ENCODE results near the gene PPIB.

PPIB gene

DNA sequence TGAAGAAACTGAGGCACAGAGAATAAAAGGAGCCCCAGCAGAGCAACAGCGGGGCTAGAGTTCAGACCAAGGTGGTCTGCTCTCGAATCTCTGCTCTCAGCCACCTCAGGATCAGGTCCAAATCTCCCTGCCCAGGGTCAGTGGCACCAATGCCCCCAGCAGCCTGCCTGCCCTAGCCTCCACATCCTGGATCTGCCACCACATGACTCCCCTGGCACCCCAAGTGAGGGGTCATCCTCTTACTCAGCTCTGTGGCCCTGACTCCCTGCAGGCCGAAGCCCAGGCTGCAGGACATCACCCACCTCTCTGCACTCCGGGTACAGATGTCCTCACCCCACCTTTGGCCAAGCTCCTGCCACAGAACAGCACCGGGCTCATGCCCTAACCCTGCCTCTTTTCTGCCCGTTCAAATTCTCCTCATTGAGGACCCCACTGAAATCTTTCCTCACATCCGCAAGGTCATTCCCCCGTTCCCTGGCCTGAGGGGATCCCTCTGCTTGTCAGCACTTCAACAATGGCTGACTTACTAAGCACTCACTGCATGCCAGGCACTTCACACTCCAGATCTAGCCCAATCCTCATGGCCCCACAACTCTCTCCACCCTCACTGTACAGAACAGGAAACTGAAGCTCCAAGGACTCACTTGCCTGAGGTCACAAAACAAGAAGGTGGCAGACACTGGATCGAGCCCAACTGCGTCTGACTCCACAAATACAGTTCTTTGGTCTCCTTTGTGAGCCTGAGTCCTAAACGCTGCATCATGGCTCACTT, 4.3 kb downstream of the PPIB start:
- no peak for DNase-seq (ENCODE audit: low read depth in 2 of 2)

DNA sequence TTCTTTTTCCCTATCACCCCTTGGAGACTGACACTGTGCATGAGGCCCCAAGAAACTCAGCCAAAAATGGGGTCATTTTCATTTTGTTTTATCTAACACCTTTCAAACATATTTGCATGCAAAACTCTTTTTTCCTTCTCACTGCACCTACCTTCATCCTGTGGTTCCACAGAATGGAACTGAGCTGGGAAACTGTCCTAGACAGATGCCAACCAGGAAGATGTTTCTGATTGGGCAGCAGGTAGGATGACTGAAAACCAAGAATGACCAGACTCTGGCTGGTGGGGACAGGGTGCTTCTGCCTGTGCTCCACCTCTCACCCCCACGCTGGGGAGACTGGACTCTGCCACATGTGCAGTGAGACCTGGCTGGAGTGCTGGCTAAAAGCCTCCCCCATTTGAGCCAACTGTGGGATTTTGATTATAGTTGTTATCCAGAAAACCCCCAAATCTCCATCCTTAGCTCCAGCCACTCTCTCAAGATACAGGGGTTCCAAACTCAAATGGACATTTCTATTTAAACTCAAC, 5.2 kb downstream of the PPIB start:
- DNase-seq (ENCODE audit: low read depth in 2 of 2) = no peak

DNA sequence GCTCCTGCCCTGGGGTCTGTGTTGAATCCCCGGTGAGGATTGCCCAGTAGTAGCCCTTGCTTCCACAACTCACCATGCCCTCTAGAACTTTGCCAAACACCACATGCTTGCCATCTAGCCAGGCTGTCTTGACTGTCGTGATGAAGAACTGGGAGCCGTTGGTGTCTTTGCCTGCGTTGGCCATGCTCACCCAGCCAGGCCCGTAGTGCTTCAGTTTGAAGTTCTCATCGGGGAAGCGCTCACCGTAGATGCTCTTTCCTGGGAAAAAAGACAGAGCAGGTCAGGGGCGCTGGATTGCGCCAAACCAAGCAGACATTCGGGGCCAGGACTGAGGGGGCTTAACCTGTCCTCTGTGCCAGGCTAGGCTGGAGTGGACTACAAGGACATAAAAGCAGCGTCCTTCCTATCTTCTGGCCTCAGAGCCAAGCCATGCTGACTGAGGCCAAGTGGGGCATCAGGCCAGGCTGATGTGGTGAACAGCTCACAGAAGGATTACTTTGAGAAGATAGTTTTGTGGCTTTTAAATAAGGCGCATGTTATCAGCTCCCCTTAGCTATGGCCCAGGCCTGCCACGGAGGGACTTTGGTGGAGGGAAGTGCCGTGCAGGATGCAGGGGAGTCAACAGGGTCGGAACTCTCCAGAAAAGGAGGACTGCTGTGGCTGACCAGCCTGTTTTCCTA, 6.0 kb downstream of the PPIB start:
- DNase-seq (ENCODE audit: low read depth in 2 of 2) = no peak

DNA sequence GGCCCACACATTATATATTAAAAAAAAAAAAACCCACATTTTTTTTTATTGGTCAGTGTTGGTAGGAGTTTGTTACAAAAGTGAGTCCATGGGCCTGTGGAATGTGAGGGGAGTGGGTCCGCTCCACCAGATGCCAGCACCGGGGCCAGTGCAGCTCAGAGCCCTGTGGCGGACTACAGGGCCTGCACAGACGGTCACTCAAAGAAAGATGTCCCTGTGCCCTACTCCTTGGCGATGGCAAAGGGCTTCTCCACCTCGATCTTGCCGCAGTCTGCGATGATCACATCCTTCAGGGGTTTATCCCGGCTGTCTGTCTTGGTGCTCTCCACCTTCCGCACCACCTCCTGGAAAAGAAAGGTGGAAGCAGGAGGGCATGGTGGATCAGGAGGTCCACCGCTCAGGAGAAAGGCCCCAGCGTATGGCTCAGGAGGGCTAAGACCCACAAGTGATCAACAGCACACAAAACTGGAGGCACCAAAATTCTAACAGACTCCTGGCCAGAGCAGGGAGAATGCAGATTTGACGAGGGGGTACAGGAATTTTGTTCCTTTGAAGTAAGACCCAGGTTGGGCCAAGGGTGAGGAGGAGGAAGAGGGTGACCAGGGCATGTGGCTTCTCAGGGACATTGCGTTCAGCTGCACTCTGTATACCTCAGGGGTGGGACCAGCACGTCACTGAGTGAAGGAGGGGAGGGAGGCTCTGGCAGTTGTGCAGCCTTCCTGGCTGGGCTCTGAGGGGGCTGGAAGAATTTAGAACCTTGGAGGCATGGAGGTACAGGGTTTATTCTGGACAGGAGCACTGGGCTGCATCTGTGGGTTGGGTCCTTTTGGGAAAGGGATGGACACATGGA, 6.8 kb downstream of the PPIB start:
- DNase-seq (ENCODE audit: low read depth in 2 of 2) = no peak

DNA sequence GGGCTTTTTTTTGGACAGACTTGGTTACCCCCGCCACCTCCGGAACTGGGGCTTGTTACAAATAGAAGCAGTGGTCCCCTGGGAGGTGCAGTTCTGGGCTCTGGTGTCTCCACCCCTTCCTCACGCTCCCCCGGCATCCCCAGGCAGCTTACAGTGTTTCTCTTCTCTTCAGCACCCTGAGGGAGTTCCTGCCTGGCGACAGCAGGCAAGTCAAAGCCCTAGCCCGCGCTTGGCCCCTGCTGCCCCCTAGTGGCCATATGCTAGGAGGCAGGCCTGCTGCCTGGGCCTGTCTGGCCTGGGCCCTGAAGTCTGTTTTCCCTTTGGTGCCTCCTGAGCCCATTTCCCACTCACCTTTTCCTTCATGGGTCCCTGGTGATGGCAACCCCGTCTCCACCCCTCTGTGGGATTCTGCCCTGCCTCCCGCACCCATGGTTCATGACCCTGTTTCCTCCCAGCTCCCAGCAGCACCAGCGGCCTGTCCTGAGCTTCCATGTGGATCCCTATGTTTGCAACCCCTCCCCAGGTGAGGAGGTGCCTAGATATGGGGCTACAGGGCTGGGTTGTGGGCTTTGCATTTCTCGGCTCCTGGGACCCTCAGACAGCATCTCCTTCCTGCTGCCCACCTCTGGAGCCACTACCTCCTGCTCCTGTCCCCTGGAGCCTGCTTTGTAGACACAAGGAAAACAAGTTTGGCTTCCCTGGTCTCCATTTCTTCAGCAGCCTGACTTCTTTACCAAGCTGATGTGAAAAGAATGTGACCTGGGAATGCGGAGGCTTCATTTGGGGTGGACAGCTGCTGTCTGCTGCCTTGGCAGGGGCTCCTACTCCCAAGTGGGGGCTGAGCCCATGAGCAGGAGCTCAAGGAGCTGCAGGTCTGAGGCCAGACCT, 9.1 kb downstream of the PPIB start:
- peak; percentile 81 to 92 for DNase-seq (ENCODE audit: low read depth in 2 of 2)

DNA sequence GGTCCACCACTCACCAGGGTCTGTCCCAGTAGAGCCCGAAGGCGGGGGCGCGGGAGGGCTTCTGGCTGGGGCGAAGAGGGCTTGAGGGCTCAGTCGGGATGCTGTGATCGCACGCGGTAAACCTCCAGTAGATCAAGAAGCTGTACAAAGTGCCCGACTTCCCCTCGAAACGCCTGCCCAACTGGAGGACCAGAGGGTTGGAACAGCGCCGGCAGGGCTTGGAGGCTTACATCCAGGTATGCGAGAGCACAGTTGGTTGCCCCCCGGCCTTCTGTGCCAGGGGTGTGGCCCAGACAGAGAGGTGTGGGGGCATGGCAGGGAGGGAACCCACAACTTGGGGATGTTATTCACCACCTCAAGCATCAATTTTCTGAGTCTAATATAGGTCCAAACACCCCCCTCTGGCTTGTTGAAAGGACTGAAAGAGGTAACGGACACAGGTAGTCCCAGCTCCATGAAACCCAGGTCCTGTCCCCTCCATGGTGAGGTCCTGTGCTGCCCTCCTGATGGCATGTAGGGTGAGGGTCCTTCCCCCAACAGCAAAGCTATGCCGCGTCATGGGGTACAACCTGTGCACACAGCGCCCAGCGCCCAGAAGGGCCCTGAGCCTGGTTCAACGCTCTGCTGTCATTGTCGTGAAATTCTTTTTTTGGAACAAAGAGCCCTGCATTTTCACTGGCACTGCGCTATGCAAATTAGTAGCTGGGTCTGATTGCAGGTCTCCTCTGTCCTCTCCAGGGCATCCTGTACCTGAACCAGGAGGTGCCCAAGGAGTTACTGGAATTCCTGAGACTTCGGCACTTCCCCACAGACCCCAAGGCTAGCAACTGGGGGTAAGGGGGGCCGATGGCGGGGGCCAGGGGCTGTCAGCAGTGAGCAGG, 10.1 kb downstream of the PPIB start:
- DNase-seq (ENCODE audit: low read depth in 2 of 2) = no peak

DNA sequence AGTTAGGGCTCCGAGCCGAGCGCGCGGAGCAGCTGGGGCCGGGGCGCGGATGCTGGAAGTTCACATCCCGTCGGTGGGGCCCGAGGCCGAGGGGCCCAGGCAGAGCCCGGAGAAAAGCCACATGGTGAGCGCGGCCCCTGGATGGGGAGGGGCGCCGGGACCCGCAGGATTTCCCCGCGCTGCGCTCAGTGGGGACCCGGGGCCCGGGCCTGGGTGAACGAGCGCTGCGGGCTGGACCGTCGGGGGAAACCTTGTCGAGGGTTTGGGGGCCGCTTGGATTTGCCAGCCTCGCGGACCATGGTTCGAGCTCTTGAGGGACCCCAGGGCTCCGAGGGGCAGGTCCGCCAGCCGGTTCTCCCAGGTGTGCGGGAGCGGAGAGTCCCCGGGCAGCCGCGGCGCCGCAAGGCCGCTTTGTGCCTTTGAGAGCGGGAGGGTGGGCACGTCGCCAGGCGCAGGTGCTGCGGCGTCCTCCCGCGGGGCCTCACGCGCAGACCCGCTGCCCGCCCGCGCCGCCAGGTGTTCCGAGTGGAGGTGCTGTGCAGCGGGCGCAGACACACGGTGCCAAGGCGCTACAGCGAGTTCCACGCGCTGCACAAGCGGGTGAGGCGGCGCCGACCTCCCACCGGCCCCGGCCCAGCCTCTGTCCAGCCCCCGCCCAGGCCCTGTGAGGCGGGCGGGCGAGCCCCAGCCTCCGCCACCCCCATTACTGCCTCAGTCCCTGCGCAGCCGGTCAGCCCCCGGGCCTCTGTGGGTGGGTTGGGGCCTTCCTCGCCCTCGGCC, 10.9 kb downstream of the PPIB start, which contains the start of gene SNX22:
Gene SNX22, plus strand, starts transcription at position 5 of the 780 bp plus-strand sequence. Its CDS starts 45 bp downstream, at position 50.
- DNase-seq (ENCODE audit: low read depth in 2 of 2) = no peak

DNA sequence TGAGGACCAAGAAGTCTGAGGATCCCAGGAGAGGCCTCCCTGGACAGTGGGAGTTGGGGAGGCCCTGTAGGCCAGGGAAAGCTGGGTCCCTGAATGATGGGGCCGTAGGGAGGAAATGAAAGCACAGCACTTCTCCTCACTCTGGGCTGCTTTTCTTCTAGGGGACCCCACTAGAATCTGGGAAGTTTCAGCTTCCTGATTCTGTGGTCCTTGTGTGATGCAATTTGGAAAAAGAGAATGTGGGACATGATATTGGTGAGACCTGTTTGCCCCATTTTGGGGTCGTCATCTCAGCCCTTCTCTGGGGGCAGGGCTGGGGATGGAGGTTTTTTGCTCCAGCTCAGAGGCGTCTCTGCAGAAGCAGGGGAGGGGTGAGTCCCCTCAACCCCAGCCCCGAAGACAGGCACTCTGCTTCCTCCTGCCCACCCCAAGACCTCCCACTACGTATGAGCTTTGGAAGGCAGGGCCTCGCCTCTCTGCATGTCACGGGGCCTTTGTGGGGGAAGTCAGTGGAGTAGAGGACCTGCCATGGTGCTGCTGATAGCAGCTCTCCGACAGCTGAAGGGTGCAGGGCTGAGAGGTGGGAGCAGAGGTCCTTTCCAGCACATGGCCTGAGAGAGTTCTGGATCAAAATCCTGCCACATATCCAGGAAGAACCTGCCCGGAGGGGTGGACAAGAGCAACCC, 12.8 kb downstream of the PPIB start:
- no peak for DNase-seq (ENCODE audit: low read depth in 2 of 2)

DNA sequence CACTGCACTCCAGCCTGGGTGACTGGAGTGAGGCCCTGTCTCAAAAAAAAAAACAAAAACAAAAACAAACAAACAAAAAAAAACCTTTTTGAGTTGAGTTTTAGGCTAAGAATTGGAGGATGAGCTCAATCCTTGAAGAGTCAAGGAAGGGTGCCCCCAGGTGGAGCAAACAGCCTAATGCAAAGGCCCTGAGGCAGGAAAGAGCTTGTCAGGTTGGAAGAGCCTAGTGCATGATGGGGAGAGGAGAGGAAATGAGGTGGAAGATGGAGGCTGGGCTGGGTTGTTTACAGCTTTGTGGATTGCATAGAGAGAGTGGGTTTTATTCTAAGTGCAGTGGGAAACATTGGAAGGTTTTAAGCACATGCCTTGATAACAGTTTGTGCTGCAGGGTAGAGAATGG, 13.4 kb downstream of the PPIB start:
- DNase-seq (ENCODE audit: low read depth in 2 of 2) = no peak

DNA sequence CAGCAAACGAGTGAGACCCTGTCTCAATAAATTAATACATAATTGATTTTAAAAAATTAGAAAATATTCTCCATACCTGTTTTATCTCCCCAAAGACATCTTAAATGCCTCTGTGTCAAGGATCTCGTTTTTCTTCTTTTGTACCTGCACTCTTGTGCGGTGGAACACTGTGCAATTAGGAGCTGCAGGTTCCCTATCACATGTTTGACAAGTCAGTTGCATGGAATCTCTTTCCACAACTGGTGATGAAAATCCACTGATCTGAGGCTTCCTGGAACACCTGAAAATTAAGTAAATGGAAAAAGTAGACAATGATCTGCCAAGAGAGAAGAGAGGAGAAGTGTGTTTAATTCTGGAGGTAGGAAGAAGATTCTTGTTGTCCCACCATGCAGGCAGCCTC, 14.2 kb downstream of the PPIB start:
- DNase-seq (ENCODE audit: low read depth in 2 of 2) = no peak

DNA sequence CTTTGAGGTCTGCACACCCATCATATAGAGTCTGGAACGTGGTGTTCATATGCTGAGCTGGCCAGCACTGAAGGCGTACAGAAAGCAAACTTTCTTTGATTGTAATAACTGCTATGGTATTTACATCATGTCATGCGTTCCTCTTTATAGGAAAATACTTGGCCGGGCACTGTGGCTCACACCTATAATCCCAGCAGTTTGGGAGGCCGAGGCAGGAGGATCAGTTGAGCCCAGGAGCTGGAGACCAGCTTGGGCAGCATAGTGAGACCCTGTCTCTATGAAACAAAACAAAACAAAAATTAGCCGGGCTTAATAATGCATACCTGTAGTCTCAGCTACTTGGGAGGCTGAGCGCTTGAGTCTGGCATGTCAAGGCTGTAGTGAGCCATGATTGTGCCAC, 14.7 kb downstream of the PPIB start:
- no peak for DNase-seq (ENCODE audit: low read depth in 2 of 2)

DNA sequence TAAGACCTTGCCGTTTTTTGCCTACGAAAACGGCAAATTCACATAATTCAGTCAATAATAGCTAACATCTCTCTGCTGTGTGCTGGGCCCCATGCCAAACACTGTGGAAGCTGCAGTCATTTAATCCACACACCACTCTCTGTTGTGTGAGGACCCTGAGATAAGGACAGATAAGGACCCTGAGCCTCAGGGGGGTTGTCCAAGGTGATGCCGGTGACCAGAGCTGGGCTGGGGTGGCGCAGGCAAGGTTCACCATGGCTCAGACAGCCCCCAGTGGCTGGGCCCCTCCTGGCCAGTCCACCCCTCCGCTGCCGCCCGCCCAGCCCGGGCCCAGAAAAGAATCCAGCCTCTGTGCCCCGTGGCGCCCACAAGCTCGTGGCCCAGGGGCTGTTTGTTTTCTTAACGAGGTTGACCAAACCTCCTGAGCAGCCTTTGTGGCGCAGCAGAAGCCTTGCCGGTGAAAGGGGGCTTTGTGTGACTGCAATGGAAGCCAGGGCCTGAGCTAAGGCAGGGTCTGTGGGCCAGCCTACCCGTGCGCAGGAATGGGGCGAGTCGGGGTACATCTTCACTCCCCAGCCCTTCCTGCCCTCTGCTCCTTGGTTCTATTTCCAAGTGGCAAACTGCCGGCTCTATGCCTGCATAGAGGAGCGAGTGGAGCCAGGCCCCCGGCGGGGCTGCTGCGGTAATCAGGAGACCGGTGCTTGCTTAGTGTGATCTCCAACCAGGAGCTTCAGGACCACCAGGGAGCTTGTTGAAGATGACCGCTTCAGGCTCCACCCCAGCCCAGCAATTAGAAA, 15.7 kb downstream of the PPIB start:
- no peak for DNase-seq (ENCODE audit: low read depth in 2 of 2)

DNA sequence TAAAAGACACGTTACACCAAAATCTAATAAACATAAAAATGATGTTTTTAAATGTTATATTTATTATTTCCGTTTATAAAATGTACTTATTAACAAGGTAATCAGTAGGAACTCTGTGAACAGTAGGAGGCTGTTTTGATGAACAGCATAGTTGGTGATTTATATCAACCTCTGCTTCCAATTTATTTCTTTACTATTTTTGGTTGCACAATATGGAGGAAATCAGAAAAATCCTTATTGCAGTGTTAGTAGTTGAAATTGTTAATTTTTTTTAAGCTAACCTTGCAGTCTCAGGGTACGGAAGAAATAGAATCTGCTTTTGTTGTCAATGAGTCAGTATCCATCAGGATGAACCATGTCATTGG, 16.3 kb downstream of the PPIB start:
- DNase-seq (ENCODE audit: low read depth in 2 of 2) = no peak

DNA sequence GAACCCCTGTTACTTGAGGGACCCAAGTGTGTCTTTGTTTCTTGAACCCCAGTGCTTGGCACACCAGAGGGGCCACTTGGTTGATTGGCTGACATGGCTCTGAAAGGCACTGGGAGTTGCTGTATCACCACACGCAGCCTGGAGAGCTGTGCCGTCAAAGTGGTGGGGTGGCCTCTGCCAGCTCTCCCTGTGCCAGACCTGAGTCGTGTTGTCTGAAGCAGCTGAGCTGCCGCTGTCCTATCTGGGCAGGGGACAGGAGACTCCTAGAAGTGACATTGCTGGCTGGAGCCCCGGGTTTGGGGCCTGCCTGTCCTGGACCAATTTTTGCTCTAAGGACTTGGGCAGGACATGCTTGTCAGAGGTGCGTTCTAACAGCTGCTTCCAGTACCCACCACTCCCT, 16.8 kb downstream of the PPIB start:
- no peak for DNase-seq (ENCODE audit: low read depth in 2 of 2)

DNA sequence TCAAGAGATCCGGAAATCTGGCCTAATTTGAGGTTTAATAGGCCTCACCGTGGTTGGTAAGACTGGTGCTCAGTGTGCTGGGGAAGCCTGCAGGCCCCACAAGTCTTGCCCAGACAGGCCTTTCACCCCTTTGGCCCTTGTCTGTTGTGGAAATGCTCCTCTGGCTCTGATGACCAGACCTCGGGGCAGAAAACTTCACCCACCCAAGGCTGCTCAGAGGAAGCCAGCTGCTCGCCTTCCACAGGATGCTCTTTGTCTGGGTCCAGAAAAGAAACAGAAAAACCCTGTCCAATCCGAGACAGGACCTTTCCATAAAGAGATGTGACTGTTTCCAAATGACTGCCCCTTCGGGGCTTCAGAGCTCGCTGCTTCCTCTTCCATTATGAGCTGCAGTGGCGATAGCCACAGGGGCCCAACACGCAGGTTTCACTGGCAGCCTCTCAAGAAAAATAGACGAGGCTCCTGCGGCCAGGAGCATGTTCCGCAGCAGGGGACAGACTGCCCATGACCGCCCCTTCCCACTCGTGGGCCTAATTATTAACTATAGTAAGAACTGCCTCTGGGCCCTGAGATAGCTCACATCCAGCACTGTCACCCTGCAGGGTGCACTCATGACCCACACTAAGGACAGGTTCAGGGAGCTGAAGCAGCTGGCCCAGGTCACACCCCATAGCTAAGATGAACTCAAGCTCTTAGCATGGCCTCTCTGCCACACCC, 18.1 kb downstream of the PPIB start:
- DNase-seq (ENCODE audit: low read depth in 2 of 2) = no peak

DNA sequence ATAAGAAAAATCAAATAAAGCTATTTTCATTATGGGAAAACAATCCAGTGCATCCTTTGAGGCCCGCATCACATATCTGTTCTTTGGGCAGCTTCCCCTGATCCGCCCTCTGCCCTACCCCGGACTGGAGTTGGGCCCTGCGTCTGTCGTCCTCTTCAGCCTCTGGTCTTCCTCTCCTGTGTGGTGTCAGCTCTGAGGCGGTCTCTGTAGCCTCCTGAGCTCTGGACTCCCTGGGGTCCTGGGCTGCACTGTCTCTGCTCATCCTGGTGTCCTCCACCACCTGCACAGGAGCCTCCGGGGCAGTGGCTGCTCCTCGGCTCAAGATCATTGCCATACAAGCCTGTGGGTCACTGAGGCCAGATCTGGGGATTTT, 18.6 kb downstream of the PPIB start:
- DNase-seq (ENCODE audit: low read depth in 2 of 2) = no peak

DNA sequence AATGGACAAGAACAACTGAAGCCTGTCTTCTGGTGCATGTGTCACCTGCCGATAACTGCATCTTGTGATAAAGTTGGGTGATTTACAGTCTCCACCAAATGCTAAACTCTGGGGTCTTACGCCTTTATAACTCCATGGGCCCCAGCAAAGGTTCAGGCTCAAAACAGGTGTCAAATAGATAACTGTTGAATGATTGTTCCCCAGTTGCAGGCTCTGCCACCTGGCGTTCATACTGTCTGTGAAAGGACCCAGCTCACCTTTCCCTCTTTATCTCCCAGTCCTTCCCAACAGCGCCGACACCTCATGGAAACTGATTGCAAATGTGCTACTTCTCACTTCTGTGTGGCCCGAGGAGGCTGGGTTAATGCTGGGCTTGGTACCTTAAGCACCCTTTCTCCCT, 19.5 kb downstream of the PPIB start:
- no peak for DNase-seq (ENCODE audit: low read depth in 2 of 2)
